ENCODE data around the gene STARD3.
"Not testable (repeated sequence)": the region's sequence is repeated elsewhere in the genome, so short reads cannot be mapped to it uniquely, and the experiment has no call there.

STARD3 gene

GRCh38 chr17:39697961-39698360 lies 61.0 kb downstream of the STARD3 start:
- TF ChIP-seq CTCF (IDR thresholded peaks at IDR 0.05; ENCODE audit: low read depth, low read length, missing control alignments) = no peak
- in situ Hi-C loops (cut with HindIII; ENCODE audit: low sequenced_read_pairs) = no loop called here
- DNase-seq (ENCODE audit: low read depth) = no peak
- H3K4me3 ChIP-seq (ENCODE audit: low read depth, low read length) = no peak overlapping the region

GRCh38 chr17:39699157-39699817 lies 62.3 kb downstream of the STARD3 start:
- H3K4me3 ChIP-seq (ENCODE audit: low read depth, low read length) = peak overlapping the region; percentile 85
- DNase-seq (ENCODE audit: low read depth); in situ Hi-C loops (cut with HindIII; ENCODE audit: low sequenced_read_pairs): not testable (repeated sequence)

- H3K4me3 ChIP-seq (ENCODE audit: low read depth, low read length) = peak within 1 kb of the TSS; percentile 85
- TF ChIP-seq CTCF (IDR thresholded peaks at IDR 0.05; ENCODE audit: low read depth, low read length, missing control alignments) = no peak
- in situ Hi-C loops (cut with HindIII; ENCODE audit: low sequenced_read_pairs) = no loop called here
- DNase-seq (ENCODE audit: low read depth) = peak; percentile 47
Observed at GRCh38 chr17:39699818-39700147, 62.8 kb downstream of the STARD3 start, which contains the start of gene ERBB2. Gene ERBB2, plus strand, starts transcription at chr17:39700064. Its CDS starts 175 bp downstream, at chr17:39700239.

GRCh38 chr17:39700148-39700987 lies 63.4 kb downstream of the STARD3 start:
- no peak for TF ChIP-seq CTCF (IDR thresholded peaks at IDR 0.05; ENCODE audit: low read depth, low read length, missing control alignments)
- no peak for DNase-seq (ENCODE audit: low read depth)
- peak overlapping the region; percentile 85 for H3K4me3 ChIP-seq (ENCODE audit: low read depth, low read length)
- in situ Hi-C loops (cut with HindIII; ENCODE audit: low sequenced_read_pairs) = no loop called here

- peak overlapping the region; percentile 85 for H3K4me3 ChIP-seq (ENCODE audit: low read depth, low read length)
- DNase-seq (ENCODE audit: low read depth) = no peak
- TF ChIP-seq CTCF (IDR thresholded peaks at IDR 0.05; ENCODE audit: low read depth, low read length, missing control alignments) = no peak
- in situ Hi-C loops (cut with HindIII; ENCODE audit: low sequenced_read_pairs) = no loop called here
Observed at GRCh38 chr17:39701012-39701783, 64.3 kb downstream of the STARD3 start.

GRCh38 chr17:39701784-39702422 lies 65.0 kb downstream of the STARD3 start:
- in situ Hi-C loops (cut with HindIII; ENCODE audit: low sequenced_read_pairs) = no loop called here
- H3K4me3 ChIP-seq (ENCODE audit: low read depth, low read length) = no peak overlapping the region
- DNase-seq (ENCODE audit: low read depth) = no peak
- no peak for TF ChIP-seq CTCF (IDR thresholded peaks at IDR 0.05; ENCODE audit: low read depth, low read length, missing control alignments)

Measured in astrocyte of the cerebellum (primary cell).